ENCODE results near the gene MRPS12. TPM values are rescaled to one million over a fixed set of nuclear protein-coding genes. Genes with fewer than 3 reads are reported as not detected.
A peak's percentile ranks its signal among the peaks of the same experiment; 100 is the strongest.

MRPS12 gene
- total and polyA plus RNA-seq, 2 of the 13 experiments (the other 11 are each of a cell fraction or from before 2014, with no cell fraction given) = 27.5 to 54.8 TPM

GRCh38 chr19:38930776-38931520 lies at the start of gene MRPS12 (continued):
- TF ChIP-seq ZFP91 (CRISPR knock-in tag; IDR thresholded peaks at IDR 0.05; ENCODE audit: borderline replicate concordance) = peak; percentile 46; the same call in 1 of the 2 replicates
- TF ChIP-seq ZNF232 (CRISPR knock-in tag; IDR thresholded peaks at IDR 0.05; ENCODE audit: borderline replicate concordance) = 0 out of 2 replicates have a peak, but pooled peaks have one; percentile 2
- no peak for TF ChIP-seq LCORL (IDR thresholded peaks at IDR 0.05)
- TF ChIP-seq LCORL (CRISPR knock-in tag; IDR thresholded peaks at IDR 0.05) = no peak
- TF ChIP-seq ZNF607 (CRISPR knock-in tag; IDR thresholded peaks at IDR 0.05; ENCODE audit: borderline replicate concordance) = no peak
- TF ChIP-seq ZNF557 (CRISPR knock-in tag; IDR thresholded peaks at IDR 0.05) = no peak
- 0 out of 2 replicates have a peak, but pooled peaks have one; percentile 32 for TF ChIP-seq ZNF839 (CRISPR knock-in tag; IDR thresholded peaks at IDR 0.05; ENCODE audit: borderline replicate concordance)
- TF ChIP-seq ARNTL (CRISPR knock-in tag; IDR thresholded peaks at IDR 0.05) = 0 out of 2 replicates have a peak, but pooled peaks have one; percentile 33
- TF ChIP-seq TAF1 (CRISPR knock-in tag; IDR thresholded peaks at IDR 0.05) = peak; percentile 40; the same call in 1 of the 2 replicates
- no peak for TF ChIP-seq HOXA5 (CRISPR knock-in tag; IDR thresholded peaks at IDR 0.05)
- TF ChIP-seq ZNF12 (CRISPR knock-in tag; IDR thresholded peaks at IDR 0.05) = 0 out of 2 replicates have a peak, but pooled peaks have one; percentile 9
- TF ChIP-seq ZFP41 (CRISPR knock-in tag; IDR thresholded peaks at IDR 0.05; ENCODE audit: borderline replicate concordance) = no peak
- 0 out of 2 replicates have a peak, but pooled peaks have one; percentile 6 for TF ChIP-seq HBP1 (CRISPR knock-in tag; IDR thresholded peaks at IDR 0.05; ENCODE audit: low read depth)
- peak; percentile 39; the same call in 1 of the 2 replicates for TF ChIP-seq ZNF317 (CRISPR knock-in tag; IDR thresholded peaks at IDR 0.05)
- TF ChIP-seq MAX (IDR thresholded peaks at IDR 0.05) = peak; percentile 65
- no peak for TF ChIP-seq ZNF30 (CRISPR knock-in tag; IDR thresholded peaks at IDR 0.05)
- TF ChIP-seq PPARG (CRISPR knock-in tag; conservative IDR thresholded peaks at IDR 0.05) = 0 out of 2 replicates have a peak, but pooled peaks have one; percentile 2
- peak; percentile 6 for TF ChIP-seq RBM39 (IDR thresholded peaks at IDR 0.05; ENCODE audit: low read depth, low read length, poor library complexity, severe bottlenecking)
- peak; percentile 90 for TF ChIP-seq ELF1 (CRISPR knock-in tag; IDR thresholded peaks at IDR 0.05)
- TF ChIP-seq SMAD3 (CRISPR knock-in tag; IDR thresholded peaks at IDR 0.05) = peak; percentile 14; the same call in 1 of the 2 replicates
- TF ChIP-seq USF2 (IDR thresholded peaks at IDR 0.05; ENCODE audit: low read depth, low read length) = peak; percentile 33; the same call in 1 of the 2 replicates
- no peak for TF ChIP-seq USF2 (CRISPR knock-in tag; IDR thresholded peaks at IDR 0.05; ENCODE audit: borderline replicate concordance)
- TF ChIP-seq ATF1 (CRISPR knock-in tag; IDR thresholded peaks at IDR 0.05) = peak; percentile 92
- TF ChIP-seq SP5 (CRISPR knock-in tag; IDR thresholded peaks at IDR 0.05; ENCODE audit: borderline replicate concordance, low read depth) = 0 out of 2 replicates have a peak, but pooled peaks have one; percentile 22
- TF ChIP-seq POGZ (CRISPR knock-in tag; IDR thresholded peaks at IDR 0.05) = 0 out of 2 replicates have a peak, but pooled peaks have one; percentile 18
